Inflammatory macrophage (primary cell): ENCODE results near the gene P2RY6.
A peak's percentile ranks its signal among the peaks of the same experiment; 100 is the strongest.

Experiments
- DNase-seq, 2 donors: peaks; one replicate each; pipeline ENCODE4 v3.0.0-alpha.2; 2020 to 2022

Gene P2RY6

GRCh38 chr11:73298233-73298632, 26.1 kb downstream of the P2RY6 start:
- no peak for DNase-seq

DNA sequence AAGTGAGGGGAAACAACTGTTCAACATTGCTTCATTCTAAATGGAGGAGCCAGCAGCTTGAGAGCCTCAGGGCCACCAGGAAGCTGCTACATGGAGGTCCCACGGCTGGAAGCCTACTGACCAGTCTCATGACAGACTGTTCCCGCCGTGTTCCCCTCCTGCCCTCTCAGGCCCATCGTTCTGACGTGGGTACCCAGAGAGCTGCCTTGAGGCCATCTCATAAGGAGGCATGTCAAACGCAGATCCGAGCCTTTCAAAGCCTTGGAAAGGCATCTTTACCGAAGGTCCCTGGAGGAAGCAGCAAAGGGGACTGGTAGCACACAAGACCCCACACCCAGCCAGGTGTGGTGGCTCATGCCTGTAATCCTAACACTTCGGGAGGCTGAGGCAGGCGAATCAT, 27.6 kb downstream of the P2RY6 start:
- no peak for DNase-seq

DNA sequence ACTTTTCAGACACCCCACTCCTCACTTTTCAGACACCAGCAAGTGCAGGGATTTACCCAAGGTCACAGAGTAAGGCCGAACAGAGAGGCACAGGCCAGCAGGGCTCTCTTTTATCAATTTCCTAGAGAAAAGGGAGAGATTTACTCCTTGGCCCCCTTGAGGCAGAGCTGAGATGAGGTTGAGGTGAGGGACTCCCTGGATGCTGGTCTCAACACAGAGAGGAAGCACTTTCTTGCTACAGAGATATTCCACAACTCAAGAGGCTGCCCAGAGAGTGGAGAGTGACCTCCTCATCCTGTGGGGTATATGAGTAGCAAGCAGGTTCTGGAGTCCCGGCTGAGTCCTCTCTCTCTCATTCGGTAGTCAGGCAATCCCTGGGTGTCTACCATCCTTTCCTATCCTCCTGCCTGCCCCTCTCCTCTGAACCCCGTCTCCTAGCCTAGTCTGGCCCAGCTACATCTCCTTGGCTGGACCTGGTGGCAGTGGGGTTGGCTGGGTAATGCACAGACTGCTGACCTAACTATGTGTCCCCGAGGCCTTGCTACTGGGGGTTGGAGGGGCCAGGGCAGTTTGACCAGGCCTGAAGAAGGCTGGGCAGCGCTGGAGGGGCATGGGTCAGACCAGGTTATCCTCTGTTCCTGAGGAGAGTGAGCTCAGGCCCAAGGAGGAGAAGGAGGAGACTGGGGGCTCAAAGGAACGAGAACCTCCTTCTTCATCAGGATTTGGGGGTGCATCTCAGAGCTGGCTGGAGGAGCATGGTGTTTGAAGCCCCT, 34.1 kb downstream of the P2RY6 start:
- peak in 1 of 2 donors; percentile 14 for DNase-seq

DNA sequence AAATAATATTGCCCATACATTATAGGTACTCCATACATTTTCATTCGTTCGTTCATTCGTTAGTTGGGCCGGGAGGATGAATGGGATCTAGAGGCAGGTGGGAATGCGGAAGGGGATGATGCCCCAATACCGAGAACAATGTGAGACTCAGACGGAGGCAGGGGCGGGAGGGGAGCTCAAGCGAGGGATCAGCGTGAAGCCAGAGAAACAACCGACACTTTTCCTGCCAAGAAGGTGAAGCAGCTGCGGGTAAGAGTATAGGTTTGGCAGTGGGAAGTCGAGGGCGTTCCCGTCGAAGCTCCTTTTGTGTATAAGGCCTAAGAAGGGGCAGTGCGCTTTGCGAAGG, 34.8 kb downstream of the P2RY6 start:
- no peak for DNase-seq

DNA sequence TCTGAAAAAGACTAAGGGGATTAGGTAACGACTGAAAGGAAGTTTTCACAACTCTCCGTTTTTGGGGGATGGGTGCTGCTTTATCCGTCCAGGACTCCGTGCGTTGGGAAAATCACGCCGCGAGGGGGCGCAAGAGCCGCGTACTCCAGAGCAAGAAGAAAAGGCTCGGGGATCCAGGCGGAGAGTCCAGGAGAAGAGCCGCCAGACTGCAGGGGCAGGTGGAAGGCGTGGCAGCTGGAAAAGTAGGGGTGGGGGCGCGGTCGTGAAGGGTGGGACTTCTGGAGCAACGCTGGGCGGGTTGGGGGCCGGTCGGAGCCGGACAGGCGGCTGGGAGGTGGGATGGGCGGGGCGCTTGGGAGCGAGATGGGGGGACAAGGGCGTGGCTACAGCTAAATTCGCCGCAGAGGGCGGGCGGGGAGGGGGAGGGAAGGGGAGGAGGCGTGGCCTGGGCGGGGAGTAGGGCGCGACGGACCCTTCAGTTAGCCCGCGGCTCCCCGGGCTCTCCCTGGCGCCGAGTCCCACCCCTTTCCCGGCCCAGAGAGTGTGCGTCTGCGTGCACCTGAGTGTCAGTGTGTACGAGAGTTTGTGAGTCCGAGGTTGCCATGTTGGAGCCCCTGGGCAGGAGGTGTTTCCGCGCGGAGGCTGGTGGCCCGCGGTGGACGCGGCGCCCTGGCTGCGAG, 35.3 kb downstream of the P2RY6 start:
- DNase-seq: peak; percentile 93 to 96

- DNase-seq: peak; percentile 33 to 61
Measured at GRCh38 chr11:73308003-73308960, 36.1 kb downstream of the P2RY6 start, which contains the start of gene ARHGEF17. Gene ARHGEF17, plus strand, starts transcription at chr11:73308276. Its CDS starts 363 bp downstream, at chr11:73308639.

DNA sequence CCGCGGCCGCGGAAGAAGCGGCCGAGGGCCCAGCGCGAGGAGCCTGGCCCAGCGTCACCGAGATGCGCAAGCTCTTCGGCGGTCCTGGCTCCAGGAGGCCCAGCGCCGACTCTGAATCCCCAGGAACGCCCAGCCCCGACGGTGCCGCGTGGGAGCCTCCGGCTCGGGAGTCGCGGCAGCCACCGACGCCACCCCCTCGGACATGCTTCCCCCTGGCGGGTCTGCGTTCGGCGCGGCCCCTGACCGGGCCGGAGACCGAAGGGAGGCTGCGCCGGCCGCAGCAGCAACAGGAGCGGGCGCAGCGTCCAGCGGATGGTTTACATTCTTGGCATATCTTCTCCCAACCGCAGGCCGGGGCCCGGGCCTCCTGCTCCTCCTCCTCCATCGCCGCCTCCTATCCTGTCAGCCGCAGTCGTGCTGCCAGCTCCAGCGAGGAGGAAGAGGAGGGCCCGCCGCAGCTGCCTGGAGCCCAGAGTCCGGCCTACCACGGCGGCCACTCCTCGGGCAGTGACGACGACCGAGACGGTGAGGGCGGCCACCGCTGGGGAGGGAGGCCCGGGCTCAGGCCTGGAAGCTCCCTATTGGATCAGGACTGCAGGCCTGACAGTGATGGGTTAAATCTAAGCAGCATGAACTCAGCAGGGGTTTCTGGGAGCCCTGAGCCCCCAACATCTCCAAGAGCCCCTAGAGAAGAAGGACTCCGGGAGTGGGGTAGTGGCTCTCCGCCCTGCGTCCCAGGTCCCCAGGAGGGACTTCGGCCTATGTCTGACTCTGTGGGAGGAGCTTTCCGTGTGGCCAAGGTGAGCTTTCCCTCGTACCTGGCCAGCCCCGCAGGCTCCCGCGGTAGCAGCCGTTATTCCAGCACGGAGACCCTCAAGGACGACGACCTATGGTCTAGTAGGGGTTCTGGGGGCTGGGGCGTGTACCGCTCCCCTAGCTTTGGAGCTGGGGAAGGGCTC, 37.1 kb downstream of the P2RY6 start:
- DNase-seq: peak; percentile 64 to 75

DNA sequence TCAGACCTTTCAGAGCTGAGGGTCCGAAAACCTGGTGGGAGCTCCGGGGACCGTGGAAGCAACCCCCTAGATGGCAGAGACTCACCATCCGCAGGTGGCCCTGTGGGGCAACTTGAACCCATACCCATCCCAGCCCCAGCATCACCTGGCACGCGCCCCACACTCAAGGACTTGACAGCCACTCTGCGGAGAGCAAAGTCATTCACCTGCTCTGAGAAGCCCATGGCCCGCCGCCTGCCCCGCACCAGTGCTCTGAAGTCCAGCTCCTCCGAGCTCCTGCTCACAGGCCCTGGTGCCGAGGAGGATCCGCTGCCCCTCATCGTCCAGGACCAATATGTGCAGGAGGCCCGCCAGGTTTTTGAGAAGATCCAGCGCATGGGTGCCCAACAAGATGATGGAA, 37.9 kb downstream of the P2RY6 start:
- DNase-seq: no peak

GRCh38 chr11:73310661-73311393, 38.7 kb downstream of the P2RY6 start:
- no peak for DNase-seq

GRCh38 chr11:73311394-73311869, 39.3 kb downstream of the P2RY6 start:
- DNase-seq: no peak

DNA sequence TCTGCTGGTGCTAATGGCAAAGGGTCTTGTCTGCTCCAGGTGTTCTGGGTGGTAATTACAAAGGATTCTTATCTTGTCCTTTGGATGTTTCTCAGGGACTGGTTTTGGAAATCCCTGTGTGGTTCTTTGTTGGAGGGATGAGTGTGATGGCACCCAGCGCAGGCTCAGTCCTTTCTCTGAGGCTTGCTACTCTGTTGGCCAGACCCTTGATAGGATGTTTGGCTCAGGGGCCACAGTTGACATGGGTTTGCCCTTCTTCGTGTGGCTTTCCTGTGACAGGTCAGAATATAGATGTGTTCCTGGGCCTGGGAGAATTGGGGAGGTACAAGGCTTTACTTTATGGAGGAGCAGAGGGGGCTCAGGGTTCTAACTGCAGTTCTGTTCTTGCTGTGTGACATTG, 39.9 kb downstream of the P2RY6 start:
- no peak for DNase-seq

- DNase-seq: no peak
Measured at GRCh38 chr11:73312851-73313327, 40.8 kb downstream of the P2RY6 start.

DNA sequence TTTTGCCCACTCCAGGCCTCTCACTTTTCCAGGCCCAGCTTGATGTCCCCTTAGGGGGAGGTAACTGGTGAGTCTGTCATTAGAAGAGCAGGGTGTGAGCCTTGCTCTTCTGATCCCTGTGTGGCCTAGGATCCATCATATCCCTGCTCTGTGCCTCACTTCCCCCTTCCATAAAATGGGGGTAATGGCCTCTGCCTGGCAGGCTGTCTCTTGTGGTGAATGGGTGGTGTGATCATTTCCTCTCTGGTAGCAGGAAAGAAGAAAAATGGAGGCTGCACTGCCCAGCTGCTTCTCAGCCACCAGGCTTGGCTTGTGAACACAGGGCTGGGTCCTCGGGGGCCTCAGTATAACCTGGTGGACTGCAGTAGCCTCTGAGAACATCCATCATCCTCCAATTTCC, 41.5 kb downstream of the P2RY6 start:
- DNase-seq: peak; percentile 43 to 46

GRCh38 chr11:73314117-73314961, 42.2 kb downstream of the P2RY6 start:
- peak in 1 of 2 donors; percentile 37 for DNase-seq

GRCh38 chr11:73315293-73316020, 43.3 kb downstream of the P2RY6 start:
- no peak for DNase-seq

DNA sequence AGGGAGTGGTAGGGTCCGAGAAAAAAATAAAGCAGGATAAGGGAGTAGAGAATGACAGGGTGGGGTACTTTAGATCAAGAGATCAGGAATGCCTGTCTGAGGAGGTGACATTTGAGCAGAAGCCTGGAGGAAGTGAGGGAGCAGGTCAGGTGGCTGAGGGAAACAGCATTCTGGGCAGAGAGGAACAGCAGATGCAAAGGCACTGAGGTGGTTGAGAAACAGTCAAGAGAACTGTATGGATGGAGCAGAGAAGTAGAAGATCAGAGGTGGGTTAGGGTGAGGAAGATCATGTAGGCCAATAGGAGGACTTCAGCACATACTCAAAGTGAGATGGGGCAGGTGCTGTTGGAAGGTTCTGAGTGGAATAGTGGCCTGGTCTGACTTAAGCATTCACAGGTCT, 44.3 kb downstream of the P2RY6 start:
- no peak for DNase-seq

GRCh38 chr11:73317373-73317772, 45.2 kb downstream of the P2RY6 start:
- DNase-seq: no peak

- DNase-seq: no peak
Measured at GRCh38 chr11:73317803-73318202, 45.7 kb downstream of the P2RY6 start.

DNA sequence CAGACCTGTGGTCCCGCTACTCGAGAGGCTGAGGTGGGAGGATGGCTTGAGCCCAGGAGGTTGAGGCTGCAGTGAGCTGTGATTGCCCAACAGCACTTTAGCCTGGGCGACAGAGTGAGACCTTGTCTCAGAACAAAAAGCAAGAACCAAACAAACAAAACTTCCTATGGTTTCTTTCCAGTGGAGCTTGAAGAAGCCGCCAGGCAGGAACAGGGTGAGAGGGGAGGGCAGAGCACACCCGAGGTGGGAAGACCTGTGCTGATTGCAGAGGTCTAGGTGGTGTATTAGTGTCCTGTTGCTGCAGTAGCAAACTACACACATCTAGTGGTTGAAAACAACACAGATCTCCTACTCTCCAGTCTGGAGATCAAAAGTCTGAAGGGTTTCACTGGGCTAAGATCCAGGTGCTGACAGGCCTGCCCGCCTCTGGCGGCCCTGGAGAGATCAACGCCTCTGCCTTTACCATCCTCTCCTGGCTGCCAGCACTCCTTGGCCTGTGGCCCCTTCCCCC, 46.4 kb downstream of the P2RY6 start:
- DNase-seq: no peak
